Hematopoietic multipotent progenitor cell treated with erythropoietin and hydrocortisone succinate and interleukin-3 and kit ligand, for 8 days (in vitro differentiated cells): ENCODE measurements around the gene MTHFD2L.

Experiments
- DNase-seq: peaks from one replicate; pipeline ENCODE4 v3.0.0-alpha.2; 2015

The MTHFD2L gene

DNA sequence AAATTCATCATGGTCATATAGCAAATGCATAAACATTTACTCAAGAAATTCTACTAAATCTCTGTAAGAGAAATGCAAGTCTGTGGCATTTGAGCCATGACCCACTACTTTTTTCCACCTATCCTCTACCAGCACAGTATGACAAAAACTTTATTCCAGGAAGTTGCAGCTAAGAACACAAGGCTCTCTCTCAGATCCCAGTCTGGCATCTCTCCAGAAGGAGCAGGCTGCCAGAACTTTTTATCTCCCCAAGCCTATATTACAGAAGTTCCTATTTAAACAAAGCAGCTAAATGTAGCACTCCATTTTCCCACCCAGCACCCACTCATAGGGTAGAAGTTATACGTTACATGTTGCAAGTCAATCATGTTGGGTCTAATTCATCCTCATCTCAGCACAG, 101.0 kb downstream of the MTHFD2L start:
- peak; percentile 74 for DNase-seq

DNA sequence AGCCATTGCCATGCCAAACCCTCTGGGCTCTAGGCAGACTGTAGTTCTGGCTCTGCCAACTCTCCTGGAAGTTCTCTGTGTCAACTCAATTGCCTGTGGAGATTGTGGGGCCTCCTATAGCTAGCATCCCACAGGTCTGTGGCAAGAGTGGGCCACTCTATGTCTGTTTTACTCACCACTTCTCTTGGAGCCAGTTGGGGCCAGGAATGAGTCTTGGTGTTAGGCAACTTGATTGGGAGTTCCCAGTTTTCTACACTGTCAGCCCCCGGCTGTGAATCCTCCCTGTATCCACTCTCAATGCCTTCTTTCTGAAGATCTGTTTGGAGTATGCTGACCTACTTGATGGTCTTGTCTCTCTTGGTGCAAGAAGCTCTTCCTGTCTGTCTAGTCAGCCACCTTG, 102.1 kb downstream of the MTHFD2L start:
- no peak for DNase-seq

DNA sequence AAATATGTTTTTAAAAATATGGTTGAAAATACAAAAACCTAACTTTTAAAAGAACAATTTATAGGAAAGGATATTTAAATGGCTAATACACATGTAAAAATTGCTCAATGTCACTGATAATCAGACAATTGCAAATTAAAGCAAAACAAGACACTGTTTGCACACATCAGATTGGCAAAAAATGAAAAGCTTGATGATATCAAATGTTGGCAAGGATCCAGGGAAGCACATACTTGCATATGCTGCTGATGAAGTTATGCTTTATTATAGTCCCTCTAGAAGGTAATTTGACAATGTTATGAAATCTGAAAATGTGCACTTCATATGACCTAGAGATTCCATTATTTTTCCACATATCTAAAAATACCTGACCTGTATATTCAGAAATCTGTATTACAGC, 104.6 kb downstream of the MTHFD2L start:
- no peak for DNase-seq

DNA sequence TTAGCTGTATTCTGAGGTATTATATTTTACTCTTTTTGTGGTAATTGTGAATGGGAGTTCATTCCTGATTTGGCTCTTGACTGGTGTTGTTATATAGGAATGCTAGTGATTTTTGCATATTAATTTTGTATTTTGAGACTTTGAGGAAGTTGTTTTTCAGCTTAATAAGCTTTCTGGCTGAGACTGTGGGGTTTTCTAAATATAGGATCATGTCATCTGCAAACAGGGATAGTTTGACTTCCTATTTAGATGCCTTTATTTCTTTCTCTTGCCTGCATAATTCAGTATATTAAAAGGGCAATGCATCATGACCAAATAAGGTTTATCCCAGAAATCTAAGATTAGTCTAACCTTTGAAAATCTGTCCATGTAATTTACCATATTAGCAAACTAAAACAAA, 105.6 kb downstream of the MTHFD2L start:
- DNase-seq, result no peak

DNA sequence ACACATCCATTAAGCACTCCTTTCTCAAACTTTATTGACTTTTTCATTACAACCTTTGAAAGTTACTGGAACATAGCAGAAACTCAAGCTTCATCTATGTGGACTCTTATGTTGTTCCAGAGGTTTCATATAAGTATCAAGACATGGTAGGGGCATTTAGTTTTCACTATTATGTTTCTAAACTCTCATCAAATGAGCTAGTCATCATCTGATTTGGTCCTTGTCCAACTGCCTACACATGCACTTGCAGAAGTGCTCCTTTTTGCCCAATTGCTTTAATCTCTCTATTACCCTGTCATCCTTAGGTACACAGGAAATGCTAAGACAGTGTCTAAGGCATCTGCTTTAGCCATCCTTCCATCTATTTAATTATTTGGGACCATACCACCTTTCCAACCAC, 108.2 kb downstream of the MTHFD2L start:
- DNase-seq, result no peak

DNA sequence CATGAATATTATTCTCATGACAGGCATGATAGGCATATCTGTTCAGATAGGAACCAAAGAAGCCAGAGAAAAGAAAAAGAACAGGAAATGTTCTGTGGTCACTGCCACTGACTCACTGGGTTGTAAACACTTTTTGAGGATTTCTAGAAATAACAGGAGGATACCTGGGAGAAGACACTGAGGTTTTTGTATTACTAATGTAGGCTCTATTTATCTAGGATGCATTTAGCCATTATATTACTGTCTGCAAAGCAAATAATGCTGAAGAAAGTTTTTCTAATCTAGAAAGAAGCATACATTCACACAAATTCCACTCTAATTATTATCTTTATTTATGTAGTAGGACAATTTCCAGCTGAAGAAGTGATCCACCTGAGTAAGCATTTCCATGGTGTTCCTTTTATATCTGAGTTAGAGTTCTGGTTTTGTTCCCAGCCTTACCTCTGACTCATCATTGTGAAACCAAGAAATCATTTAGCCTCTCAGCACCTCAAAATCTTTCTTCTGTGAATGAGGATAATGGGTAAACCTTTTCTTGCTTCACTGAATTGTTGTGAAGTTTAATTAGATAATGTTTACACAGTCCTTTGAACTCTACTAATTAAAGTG, 110.2 kb downstream of the MTHFD2L start:
- DNase-seq, result no peak

DNA sequence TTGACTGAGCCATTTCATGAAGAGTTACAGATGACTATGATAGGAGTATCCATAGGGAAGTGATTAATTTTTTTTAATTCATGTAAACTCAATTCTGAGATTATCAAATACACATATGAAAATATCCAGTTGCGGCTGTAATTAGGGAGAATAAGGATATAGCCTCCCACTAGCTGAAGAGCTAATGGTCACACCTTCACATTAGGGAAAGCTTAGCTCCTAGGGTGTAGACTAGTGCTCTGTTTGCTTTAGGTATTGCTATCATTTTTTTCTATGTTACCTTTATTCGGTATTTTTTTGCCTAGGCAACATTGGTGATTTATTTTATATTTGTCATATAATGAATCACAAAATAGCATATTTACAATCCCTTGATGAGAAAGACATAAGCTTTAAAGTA, 110.7 kb downstream of the MTHFD2L start:
- DNase-seq, result no peak

DNA sequence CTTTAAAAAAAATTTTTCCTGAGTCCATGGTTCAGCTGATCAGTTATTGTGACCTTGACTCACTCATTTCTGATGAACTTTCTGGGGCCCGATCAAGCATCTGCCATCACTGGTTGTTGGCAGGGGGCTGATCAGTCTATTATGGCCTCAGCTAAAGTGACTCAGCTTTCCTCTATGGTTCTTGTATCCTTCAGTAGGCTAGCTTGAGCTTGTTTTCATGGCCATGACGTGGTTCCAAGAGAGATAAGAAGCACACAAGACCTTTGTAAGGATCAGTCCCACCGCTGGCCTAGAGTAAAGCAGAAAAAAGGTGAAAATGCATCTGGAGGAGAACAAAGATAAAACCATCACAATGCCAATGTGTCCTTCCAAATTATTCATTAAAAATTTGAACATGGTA, 120.6 kb downstream of the MTHFD2L start:
- DNase-seq, result no peak

DNA sequence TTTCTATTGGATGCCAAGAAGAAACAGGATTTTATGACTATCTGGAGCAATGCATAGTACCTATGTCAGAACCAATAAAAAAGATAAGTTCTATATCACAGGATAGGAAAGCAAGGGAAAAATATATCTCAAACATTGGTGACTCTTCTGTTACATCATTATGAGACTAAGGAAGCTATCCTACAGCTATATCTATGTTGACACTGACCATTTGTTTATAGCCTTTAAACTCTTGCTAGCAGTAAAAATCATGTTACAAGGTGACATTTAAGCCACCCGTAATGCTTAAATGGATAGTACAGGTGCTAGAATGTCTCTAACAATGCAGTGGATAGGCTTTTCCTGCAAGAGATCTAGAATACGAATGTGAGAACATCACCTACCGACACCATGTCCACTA, 121.8 kb downstream of the MTHFD2L start:
- no peak for DNase-seq

DNA sequence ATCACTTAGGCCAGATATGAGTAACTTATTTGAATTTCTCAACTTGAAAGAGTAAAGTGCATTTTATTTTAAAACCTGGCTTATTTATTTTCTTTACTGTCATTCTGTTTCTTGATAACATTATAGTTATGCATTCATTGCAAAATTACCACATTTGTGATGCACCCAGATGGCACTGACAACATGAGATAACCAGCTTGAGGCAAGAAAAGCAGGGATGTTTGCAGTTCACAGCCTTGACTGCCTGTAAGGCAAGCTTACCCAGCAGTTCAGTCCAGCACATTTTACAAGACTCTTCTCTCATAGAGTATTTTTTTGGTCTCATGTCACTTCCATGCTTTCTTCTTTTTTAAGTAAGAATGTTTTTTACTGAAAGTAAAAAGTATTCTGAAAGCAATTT, 125.0 kb downstream of the MTHFD2L start:
- peak; percentile 68 for DNase-seq

DNA sequence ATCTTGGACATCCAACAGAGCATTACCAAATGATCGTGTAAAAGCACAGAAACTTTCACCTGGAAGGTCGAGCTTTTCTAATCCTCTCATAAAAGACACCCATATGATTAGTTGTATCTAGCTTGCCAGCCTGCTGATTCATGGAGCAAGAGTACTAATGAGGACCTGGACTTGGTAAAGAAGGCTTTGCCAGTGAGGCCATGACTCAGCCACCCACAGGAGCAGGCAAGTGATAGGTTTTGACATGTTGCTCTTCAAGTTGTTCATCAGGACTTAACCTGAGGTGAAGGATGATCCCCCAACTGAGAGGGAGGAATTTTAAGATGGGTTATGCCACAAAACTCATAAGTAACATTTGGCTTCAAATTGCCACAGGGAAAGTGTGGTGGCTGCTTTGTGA, 125.7 kb downstream of the MTHFD2L start:
- DNase-seq, result peak; percentile 58

DNA sequence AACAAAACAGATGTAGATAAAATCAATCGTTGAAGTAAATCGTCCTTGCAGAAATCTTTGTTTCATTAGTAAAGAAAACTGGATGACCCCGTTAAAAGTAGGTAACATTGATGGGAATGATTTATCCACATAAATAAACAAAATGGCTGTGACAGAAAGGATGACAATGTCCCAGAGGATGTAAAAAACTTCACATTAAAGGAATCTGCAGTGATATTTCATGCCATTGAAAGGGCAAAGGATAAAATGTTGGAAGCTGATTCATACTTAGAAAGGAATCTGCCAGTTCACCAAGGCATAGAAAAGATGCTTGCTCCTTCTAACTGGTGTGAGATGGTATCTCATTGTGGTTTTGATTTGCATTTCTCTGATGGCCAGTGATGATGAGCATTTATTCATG, 126.1 kb downstream of the MTHFD2L start:
- no peak for DNase-seq

DNA sequence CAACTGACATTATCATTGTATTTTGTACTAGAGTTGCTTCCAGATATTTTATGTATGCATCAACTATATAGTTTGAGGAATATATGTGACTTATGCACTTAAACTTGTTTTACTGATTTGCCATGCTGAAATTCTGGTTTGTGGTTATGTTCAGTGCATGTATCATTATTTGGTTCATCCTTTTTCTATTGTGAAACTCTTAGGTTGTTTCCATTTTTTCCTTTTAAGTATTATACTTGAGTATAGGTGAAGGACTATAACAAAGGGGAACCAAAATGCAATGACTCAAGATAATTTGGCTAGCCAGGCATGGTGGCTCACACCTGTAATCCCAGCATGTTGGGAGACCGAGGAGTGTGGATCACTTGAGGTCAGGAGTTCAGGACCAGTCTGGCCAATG, 129.2 kb downstream of the MTHFD2L start:
- DNase-seq, result no peak

DNA sequence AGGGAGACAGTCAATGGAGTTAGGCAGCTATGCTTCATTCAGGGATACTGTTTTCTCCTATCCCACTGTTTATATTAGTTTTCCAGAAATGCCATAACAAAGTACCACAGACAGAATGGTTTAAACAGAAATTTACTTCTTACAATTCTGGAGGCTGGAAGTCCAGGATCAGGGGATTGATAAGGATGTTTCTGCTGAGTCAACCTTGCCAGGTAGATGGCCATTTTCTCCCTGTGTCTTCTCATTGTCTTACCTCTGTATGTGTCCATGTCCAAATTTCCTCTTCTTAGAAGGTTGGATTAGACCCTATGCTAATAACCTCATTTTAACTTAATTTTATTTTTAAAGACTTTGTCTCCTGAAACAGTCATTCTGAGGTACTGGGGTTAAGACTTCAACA, 129.9 kb downstream of the MTHFD2L start:
- DNase-seq, result no peak

DNA sequence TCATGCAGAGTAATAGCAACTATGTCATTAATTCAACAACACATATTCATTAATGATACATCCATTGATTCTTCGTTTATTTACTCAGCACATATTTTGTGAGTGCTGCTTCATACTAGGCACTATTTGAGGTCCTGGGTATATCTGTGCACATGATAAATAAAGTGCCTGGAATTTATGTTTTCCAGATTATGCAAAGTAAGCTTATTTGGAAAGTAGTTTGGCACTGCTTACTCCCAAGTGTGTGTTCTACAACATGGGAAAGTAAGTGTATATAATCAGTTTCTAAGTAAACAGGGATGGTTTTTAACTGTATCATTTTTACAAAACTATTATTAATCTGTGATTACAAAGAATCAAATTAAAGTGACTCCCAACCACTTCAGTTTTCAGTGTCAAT, 133.6 kb downstream of the MTHFD2L start:
- DNase-seq, result no peak

DNA sequence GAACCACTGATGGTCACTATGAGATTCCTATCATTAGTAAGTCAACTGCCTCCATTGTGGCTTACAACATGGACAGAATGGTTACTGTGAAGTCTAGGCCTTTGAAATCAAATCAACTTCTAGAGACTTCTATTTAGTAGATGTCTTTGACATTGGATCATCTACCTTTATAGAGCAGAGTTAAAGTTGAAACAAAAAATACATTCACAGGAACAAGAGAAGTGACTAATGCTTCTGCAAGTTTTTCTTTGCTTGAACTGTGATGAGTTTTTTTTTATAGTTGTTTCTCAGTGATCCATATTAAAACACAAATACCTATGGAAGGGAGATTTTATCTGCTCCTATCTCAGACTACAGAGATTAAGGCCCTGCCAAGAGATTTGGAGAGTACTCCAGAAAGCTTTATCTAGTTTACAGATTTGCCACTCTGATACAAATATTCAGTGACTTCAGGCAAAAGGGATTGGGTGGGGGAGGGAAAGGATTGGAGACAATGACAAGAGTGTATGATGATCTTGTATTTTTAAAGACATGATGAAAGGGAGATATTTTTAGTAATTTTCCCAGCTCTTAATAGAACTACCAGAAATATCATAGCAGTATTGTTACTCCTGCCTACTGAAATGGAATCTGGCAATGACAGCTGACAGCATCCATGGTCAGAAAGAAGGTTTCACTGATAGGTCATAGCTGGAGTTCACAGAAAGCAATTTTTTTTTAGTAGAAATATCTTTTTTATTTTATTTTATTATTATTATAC, 134.4 kb downstream of the MTHFD2L start:
- no peak for DNase-seq

DNA sequence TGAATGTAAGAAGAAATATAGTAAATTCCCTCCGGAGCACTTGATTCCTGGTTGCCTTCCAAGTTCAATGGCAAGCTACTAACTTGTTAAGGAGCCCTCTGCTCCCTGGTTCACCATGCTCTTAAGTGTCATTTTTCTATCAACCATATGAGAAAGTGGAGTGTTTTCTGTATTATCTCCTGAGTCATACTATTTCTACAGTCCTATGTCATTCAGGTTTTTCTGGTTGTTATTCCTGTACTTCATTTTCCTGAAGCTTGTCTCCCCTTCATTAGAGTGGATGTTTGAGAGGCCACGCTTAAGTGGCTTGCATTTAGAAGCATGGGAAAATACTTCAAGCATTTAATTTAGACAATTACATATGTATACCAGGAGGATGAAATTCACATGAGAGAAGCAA, 135.6 kb downstream of the MTHFD2L start:
- DNase-seq, result no peak

DNA sequence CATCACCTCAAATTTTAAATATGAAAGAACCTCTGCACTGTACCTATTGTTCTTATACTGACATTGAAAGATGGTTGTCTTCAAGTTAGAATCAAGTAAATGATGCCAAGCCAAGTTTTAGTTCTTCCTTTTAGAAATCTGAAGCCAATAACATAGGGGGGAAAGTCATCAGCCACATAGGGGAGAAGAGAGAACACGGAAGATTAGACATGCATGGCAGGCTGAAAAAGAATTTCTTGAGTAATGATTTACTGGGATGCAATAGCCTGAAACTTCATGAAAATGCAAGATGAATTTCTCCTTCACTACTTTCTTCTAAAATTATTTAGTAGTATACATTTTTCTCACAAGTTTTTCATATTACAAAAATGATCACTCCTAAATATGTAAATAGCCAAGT, 136.8 kb downstream of the MTHFD2L start:
- no peak for DNase-seq

DNA sequence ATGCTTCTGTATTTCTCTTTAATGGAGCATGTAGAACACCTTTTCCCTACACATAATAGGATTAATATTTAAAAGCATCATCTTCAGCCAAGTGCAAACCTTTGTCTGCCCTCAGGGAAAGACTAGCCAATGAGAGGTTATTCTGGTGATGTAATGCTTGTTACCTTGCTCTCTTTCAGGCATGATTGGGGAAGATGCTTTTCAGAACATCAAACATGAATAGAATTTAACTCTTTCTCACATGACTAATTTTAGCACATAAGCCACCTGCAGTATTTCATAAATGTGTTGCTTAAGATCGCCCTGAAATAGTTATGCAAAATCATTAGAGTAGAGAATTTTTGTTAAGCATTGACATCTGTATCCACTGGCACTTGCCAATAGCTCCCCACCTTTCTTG, 139.6 kb downstream of the MTHFD2L start:
- no peak for DNase-seq

DNA sequence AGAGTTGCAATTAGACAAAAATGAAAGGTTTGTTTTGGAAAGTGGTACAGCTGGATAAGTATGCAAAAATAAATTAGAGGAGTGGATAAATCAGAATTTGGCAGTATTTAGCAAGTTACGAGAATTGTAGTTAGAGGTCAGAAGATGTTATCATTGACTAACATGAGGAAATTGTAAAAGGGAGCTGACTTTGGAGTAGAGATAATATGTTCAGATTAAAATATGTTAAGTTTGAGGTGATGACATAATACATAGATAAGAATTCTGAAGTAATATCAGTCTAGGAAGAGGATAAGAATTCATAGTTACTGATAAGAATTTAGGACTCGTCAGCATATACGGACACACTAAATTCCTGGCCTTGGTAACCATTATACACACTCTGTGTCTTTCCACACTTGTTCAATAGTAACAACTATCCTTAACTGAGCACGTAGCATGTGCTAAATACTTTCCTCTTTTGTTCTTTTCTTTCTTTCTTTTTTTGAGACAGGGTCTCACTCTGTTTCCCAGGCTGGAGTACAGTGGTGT, 146.2 kb downstream of the MTHFD2L start:
- no peak for DNase-seq

DNA sequence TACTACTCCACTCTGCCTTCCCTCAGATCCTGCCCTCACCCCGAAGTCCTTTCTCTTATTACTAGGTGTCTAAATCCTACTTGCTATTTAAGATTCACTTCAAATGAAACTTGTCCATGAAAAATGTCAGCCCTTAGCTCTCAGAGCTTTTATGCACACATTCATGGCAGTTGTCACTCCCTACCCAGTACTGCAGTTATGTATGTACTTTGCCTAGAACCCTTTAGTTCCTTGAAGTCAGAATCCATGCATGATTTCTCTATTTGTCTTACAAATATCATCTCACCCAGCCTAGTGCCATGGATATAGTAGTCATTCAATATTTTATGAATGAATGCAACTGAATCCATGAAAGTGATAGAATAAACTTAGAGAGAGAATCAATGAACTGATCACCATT, 147.1 kb downstream of the MTHFD2L start:
- DNase-seq, result no peak

DNA sequence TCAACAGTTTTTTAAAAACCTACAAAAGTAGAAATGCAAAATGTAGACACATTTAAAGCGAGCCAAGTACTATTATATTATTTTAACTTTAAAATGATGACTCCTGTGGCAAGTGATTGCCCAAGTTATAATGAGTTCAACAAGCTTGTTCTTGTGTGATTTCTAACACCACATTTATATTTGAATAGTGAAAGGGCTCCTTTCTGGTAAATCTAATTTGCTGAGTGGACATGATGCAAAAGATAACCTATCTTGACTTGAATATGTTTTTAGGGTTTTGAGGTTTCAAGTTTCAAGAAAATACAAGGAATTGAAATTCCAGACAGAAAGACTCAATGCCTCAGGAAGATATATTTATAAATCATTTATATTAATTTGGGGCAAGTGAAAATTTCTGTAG, 149.3 kb downstream of the MTHFD2L start:
- DNase-seq, result no peak

DNA sequence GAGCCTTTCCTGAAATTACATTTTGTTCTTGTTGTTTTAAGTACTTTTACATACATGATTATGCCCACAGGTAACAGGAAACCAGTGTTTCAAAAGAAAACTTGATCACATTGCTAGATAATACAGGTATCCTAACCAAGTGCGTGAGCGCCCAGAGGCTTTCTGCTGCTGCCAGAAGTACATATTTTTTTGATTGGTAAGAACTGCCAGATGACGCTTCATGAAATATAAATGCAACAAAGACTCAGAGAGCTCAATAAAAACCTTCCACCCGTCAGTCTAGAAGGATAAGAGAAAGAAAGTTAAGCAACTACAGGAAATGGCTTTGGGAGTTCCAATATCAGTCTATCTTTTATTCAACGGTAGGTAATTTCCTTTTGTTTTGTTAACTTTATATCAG, 150.3 kb downstream of the MTHFD2L start, which contains the start of gene EPGN:
Gene EPGN, plus strand, starts transcription at position 256 of the 400 bp plus-strand sequence. Its CDS starts 64 bp downstream, at position 320.
- no peak for DNase-seq

DNA sequence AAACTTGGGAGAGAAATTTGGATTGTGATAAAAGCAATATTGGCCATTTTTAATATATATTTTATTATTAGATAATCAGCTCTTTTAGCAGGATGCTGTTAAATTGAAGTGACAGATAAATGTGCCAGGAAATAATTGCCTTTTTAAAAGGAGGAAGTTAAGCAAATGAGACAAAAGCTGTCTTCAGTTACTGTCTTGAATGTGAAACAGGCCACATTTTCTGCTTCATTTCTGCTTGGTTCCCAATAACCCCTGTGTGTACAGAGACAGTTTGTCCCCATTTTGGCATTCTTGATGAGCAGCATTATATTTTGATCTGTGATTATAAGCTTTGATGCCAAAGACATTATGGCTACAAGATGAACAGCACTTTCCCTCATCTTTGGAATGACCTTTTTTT, 151.3 kb downstream of the MTHFD2L start:
- DNase-seq, result no peak
